H1 (cell line): ENCODE results near the gene CCL1. TPM values are rescaled to one million over a fixed set of nuclear protein-coding genes. Genes with fewer than 3 reads are reported as not detected.

ENCODE experiments used
- CTCF ChIA-PET: fragments of 300-600 bp; sonication (Branson Sonifier 250); formaldehyde crosslinking; loops from one replicate; lab custom pipeline; 2021; ENCODE audit not compliant: partially characterized antibody; lab: Charles Lee
- POLR2A ChIA-PET: fragments of 300-600 bp; sonication (Branson Sonifier 250); formaldehyde crosslinking; loops from one replicate; lab custom pipeline; 2021; ENCODE audit warnings: inconsistent platforms; ENCODE audit not compliant: partially characterized antibody; lab: Charles Lee
- DNase-seq, 2 experiments: peaks; one replicate each; pipeline versions ENCODE4 v3.0.0 to v3.0.0-alpha.2; 2010 to 2022; ENCODE audit warnings: low spot score in 2 of 2, low read depth in 1 of 2, mixed read lengths in 1 of 2
- FAIRE-seq: peaks from 2 replicates; lab custom pipeline; 2011; peaks lifted over from hg19 to GRCh38; lab: Jason Lieb, UNC
- H2AFZ ChIP-seq: 2 replicates; pipeline ENCODE4 v1.8.1; 2012; ENCODE audit warnings: low read length, inconsistent platforms
- H2AK5ac ChIP-seq: 2 replicates; pipeline ENCODE4 v1.6.1; 2013; ENCODE audit warnings: low read depth, low read length
- H2BK120ac ChIP-seq: replicated peaks from 2 replicates; pipeline ENCODE3; 2013; ENCODE audit warnings: low read depth, low read length, inconsistent platforms
- H2BK12ac ChIP-seq: 2 replicates; pipeline ENCODE4 v1.6.1; 2013; ENCODE audit warnings: low read depth, low read length
- H2BK15ac ChIP-seq: 2 replicates; pipeline ENCODE4 v1.6.1; 2013; ENCODE audit warnings: low read length
- H2BK20ac ChIP-seq: 2 replicates; pipeline ENCODE4 v1.6.1; 2013; ENCODE audit warnings: low read length
- H2BK5ac ChIP-seq: 2 replicates; pipeline ENCODE4 v1.6.1; 2013; ENCODE audit warnings: low read depth, low read length
- H3K14ac ChIP-seq: 2 replicates; pipeline ENCODE4 v1.6.1; 2013; ENCODE audit warnings: inconsistent platforms; ENCODE audit not compliant: insufficient read length
- H3K18ac ChIP-seq: 2 replicates; pipeline ENCODE4 v1.6.1; 2013; ENCODE audit warnings: low read length; ENCODE audit errors: extremely low read depth
- H3K23ac ChIP-seq: 2 replicates; pipeline ENCODE4 v1.6.1; 2013; ENCODE audit warnings: inconsistent platforms; ENCODE audit not compliant: insufficient read length
- H3K23me2 ChIP-seq: 2 replicates; pipeline ENCODE4 v1.6.1; 2013; ENCODE audit warnings: low read depth, low read length
- H3K27ac ChIP-seq: 2 replicates; pipeline ENCODE4 v1.6.1; 2011; ENCODE audit warnings: low read depth, low read length, inconsistent platforms
- H3K27me3 ChIP-seq, 4 experiments: replicated peaks in 1 of 4; 1 replicate in 1 of 4; 2 replicates in 3 of 4; pipeline versions ENCODE4 v1.6.1 to v1.8.1; 2011 to 2013; ENCODE audit warnings: low read length in 3 of 4, mild to moderate bottlenecking in 3 of 4, inconsistent platforms in 2 of 4, mixed read lengths in 2 of 4, moderate library complexity in 1 of 4; ENCODE audit not compliant: control insufficient read depth in 3 of 4, insufficient read depth in 3 of 4; ENCODE audit errors: extremely low read depth in 1 of 4
- H3K36me3 ChIP-seq, 4 experiments: 2 replicates each; pipeline versions ENCODE4 v1.6.1 to v1.8.1; 2011 to 2013; ENCODE audit warnings: mild to moderate bottlenecking in 4 of 4, low read length in 3 of 4, moderate library complexity in 2 of 4, control low read depth in 1 of 4, inconsistent platforms in 1 of 4; ENCODE audit not compliant: insufficient read depth in 4 of 4, control insufficient read depth in 2 of 4
- H3K4ac ChIP-seq: replicated peaks from 2 replicates; pipeline ENCODE3; 2013; ENCODE audit warnings: low read length, low read depth, mixed read lengths, inconsistent platforms; ENCODE audit not compliant: insufficient read length
- H3K4me1 ChIP-seq, 4 experiments: replicated peaks in 1 of 4; 1 replicate in 1 of 4; 2 replicates in 3 of 4; pipeline versions ENCODE4 v1.6.1 to v1.8.1; 2011 to 2013; ENCODE audit warnings: low read length in 3 of 4, inconsistent platforms in 2 of 4, mixed read lengths in 1 of 4; ENCODE audit not compliant: insufficient read depth in 4 of 4, control insufficient read depth in 3 of 4
- H3K4me2 ChIP-seq, 2 experiments: 2 replicates each; pipeline versions ENCODE4 v1.6.1 to v1.8.1; 2011 to 2013; ENCODE audit warnings: low read depth in 2 of 2, low read length in 2 of 2, control low read depth in 1 of 2, inconsistent platforms in 1 of 2, mild to moderate bottlenecking in 1 of 2; ENCODE audit not compliant: insufficient read depth in 1 of 2
- H3K4me3 ChIP-seq, 4 experiments: fragments of 200-600, 300-600 bp in 1 of 4; sonication (generic), shearing (Covaris generic), sonication (Bioruptor Twin) in 1 of 4; 2 replicates each; pipeline versions ENCODE4 v1.5.1 to v1.8.1; 2011 to 2016; ENCODE audit warnings: low read length in 4 of 4, low read depth in 3 of 4, control low read depth in 2 of 4, inconsistent platforms in 2 of 4, mild to moderate bottlenecking in 2 of 4, mixed read lengths in 1 of 4, moderate library complexity in 1 of 4; ENCODE audit not compliant: insufficient read depth in 2 of 4; ENCODE audit errors: extremely low read depth in 1 of 4
- H3K56ac ChIP-seq: replicated peaks from 2 replicates; pipeline ENCODE3; 2013; ENCODE audit warnings: low read depth, mild to moderate bottlenecking, mixed read lengths, low read length, inconsistent platforms; ENCODE audit not compliant: insufficient read length
- H3K79me1 ChIP-seq: 2 replicates; pipeline ENCODE4 v1.6.1; 2013; ENCODE audit warnings: low read depth, low read length, control low read depth
- H3K79me2 ChIP-seq, 2 experiments: 2 replicates each; pipeline versions ENCODE4 v1.6.1 to v1.8.1; 2012 to 2013; ENCODE audit warnings: low read length in 2 of 2, mild to moderate bottlenecking in 2 of 2, inconsistent platforms in 1 of 2; ENCODE audit not compliant: insufficient read depth in 2 of 2, control insufficient read depth in 1 of 2
- H3K9ac ChIP-seq, 4 experiments: replicated peaks in 1 of 4; 1 replicate in 1 of 4; 2 replicates in 3 of 4; pipeline versions ENCODE4 v1.6.1 to v1.8.1; 2011 to 2013; ENCODE audit warnings: low read depth in 3 of 4, low read length in 3 of 4, control low read depth in 2 of 4, mild to moderate bottlenecking in 2 of 4, moderate library complexity in 2 of 4, inconsistent platforms in 1 of 4; ENCODE audit errors: extremely low read depth in 1 of 4
- H3K9me3 ChIP-seq, 2 experiments: 2 replicates each; pipeline versions ENCODE4 v1.6.1 to v1.8.1; 2012 to 2013; ENCODE audit warnings: mild to moderate bottlenecking in 2 of 2, moderate library complexity in 2 of 2, control low read depth in 1 of 2, inconsistent platforms in 1 of 2, low read depth in 1 of 2, low read length in 1 of 2, mixed read lengths in 1 of 2; ENCODE audit not compliant: insufficient read depth in 2 of 2
- H4K20me1 ChIP-seq, 2 experiments: replicated peaks in 1 of 2; 2 replicates each; pipeline versions ENCODE3 to v1.8.1; 2011 to 2013; ENCODE audit warnings: inconsistent platforms in 2 of 2, low read length in 2 of 2, mild to moderate bottlenecking in 1 of 2; ENCODE audit not compliant: insufficient read depth in 2 of 2, control insufficient read depth in 1 of 2
- H4K5ac ChIP-seq: 2 replicates; pipeline ENCODE4 v1.6.1; 2013; ENCODE audit warnings: low read length, low read depth, mixed read lengths, inconsistent platforms; ENCODE audit not compliant: insufficient read length
- H4K8ac ChIP-seq: 2 replicates; pipeline ENCODE4 v1.8.0; 2013; ENCODE audit warnings: mild to moderate bottlenecking, moderate library complexity, low read length, inconsistent platforms; ENCODE audit not compliant: insufficient read depth; ENCODE audit errors: extremely low read depth
- H4K91ac ChIP-seq: replicated peaks from 2 replicates; pipeline ENCODE3; 2013; ENCODE audit warnings: low read length, mixed read lengths, inconsistent platforms; ENCODE audit not compliant: insufficient read length
- BACH1 ChIP-seq: IDR thresholded peaks from 2 replicates; pipeline ENCODE4 v1.6.1; 2012; ENCODE audit warnings: low read length, improper control_type of control experiment
- BCL11A ChIP-seq, 2 experiments: IDR thresholded peaks; one replicate each; pipeline ENCODE4 v1.6.1; 2011; ENCODE audit warnings: low read depth in 2 of 2, low read length in 2 of 2, mild to moderate bottlenecking in 2 of 2
- BRCA1 ChIP-seq: IDR thresholded peaks from 2 replicates; pipeline ENCODE4 v1.6.1; 2012; ENCODE audit warnings: low read depth, low read length, improper control_type of control experiment
- CBX5 ChIP-seq: fragments of 300-800, 300-1000 bp; sonication (generic); IDR thresholded peaks from 2 replicates; pipeline ENCODE4 v1.7.1; 2016; ENCODE audit warnings: antibody characterized with exemption, low read length, low read depth
- CTBP2 ChIP-seq: IDR thresholded peaks from 2 replicates; pipeline ENCODE4 v1.7.0; 2011; ENCODE audit warnings: borderline replicate concordance, mild to moderate bottlenecking, moderate library complexity, mixed read lengths, low read length; ENCODE audit not compliant: insufficient read depth, insufficient read length
- EZH2 ChIP-seq: fragments of 200-600 bp; sonication (generic); IDR thresholded peaks from 2 replicates; pipeline ENCODE4 v1.7.1; 2012; ENCODE audit warnings: low read depth, mild to moderate bottlenecking, moderate library complexity, low read length, inconsistent platforms; ENCODE audit not compliant: severe bottlenecking
- HDAC6 ChIP-seq: IDR thresholded peaks from one replicate; pipeline ENCODE4 v1.7.1; 2012; ENCODE audit warnings: low read depth, mild to moderate bottlenecking, inconsistent platforms, low read length, moderate library complexity
- JUN ChIP-seq: IDR thresholded peaks from 2 replicates; pipeline ENCODE4 v1.6.1; 2011; ENCODE audit warnings: low read depth, mild to moderate bottlenecking, improper control_type of control experiment, low read length
- MAX ChIP-seq: IDR thresholded peaks from 2 replicates; pipeline ENCODE4 v1.6.1; 2012; ENCODE audit warnings: inconsistent platforms
- NRF1 ChIP-seq: IDR thresholded peaks from 2 replicates; pipeline ENCODE4 v1.6.1; 2011; ENCODE audit warnings: mild to moderate bottlenecking, low read depth, low read length, improper control_type of control experiment
- POLR2A ChIP-seq, 2 experiments: IDR thresholded peaks; 1 replicate in 1 of 2; 2 replicates in 1 of 2; pipeline ENCODE4 v1.6.1; 2011; ENCODE audit warnings: low read depth in 2 of 2, low read length in 2 of 2, mild to moderate bottlenecking in 2 of 2; ENCODE audit errors: control extremely low read depth in 1 of 2
- POLR2AphosphoS5 ChIP-seq: IDR thresholded peaks from 2 replicates; pipeline ENCODE4 v1.6.1; 2011; ENCODE audit warnings: low read depth, low read length
- RXRA ChIP-seq: IDR thresholded peaks from 2 replicates; pipeline ENCODE4 v1.6.1; 2011; ENCODE audit warnings: low read depth, mild to moderate bottlenecking, low read length, moderate library complexity; ENCODE audit not compliant: insufficient read depth
- SP2 ChIP-seq: IDR thresholded peaks from 2 replicates; pipeline ENCODE4 v1.6.1; 2012; ENCODE audit warnings: mild to moderate bottlenecking, low read length, inconsistent platforms
- TBP ChIP-seq: IDR thresholded peaks from 2 replicates; pipeline ENCODE4 v1.6.1; 2011; ENCODE audit warnings: low read depth, low read length, improper control_type of control experiment
- TEAD4 ChIP-seq: IDR thresholded peaks from 2 replicates; pipeline ENCODE4 v1.6.1; 2012; ENCODE audit warnings: low read depth, low read length, inconsistent platforms, mixed read lengths
- WGBS, 2 experiments: shearing (Covaris generic) in 1 of 2; methylation state at CpG; one replicate each; pipeline versions ENCODE4 v1.1.6 to v1.1.7; 2013 to 2015; ENCODE audit warnings: low lambda C conversion rate in 2 of 2, mixed read lengths in 2 of 2, inconsistent platforms in 1 of 2, low coverage in 1 of 2, missing lambda C conversion rate in 1 of 2; ENCODE audit not compliant: insufficient replicate concordance in 2 of 2, insufficient coverage in 1 of 2, insufficient read length in 1 of 2; ENCODE audit errors: extremely low coverage in 1 of 2, missing lambda C conversion rate in 1 of 2; 5-methylcytosine and 5-hydroxymethylcytosine counted together
- polyA plus RNA-seq, 7 experiments: library from polyadenylated mRNA; depleted of rRNA in 3 of 7; stranded (reverse) in 5 of 7; unstranded in 2 of 7; fragments of >200 nt in 5 of 7; fragments of 200-250 nt in 2 of 7; gene quantifications; 1 replicate in 5 of 7; 2 replicates in 1 of 7; 4 replicates in 1 of 7; pipeline versions ENCODE4 v1.2.1 to v1.2.3, GENCODE V29; 2011 to 2013; ENCODE audit warnings: missing spikeins in 2 of 7, mixed read lengths in 2 of 7
- total RNA-seq: library from RNA; stranded (reverse); fragmentation: NEBNext Ultra II Directional; extraction: Animal tissue kit (Norgen Biotek cat#: 25700); gene quantifications from 2 replicates; pipeline ENCODE4 v1.2.1, GENCODE V29; 2021

CCL1 gene
- total and polyA plus RNA-seq, 2 of the 8 experiments (the other 6 are each of a cell fraction or from before 2014, with no cell fraction given): not detected

- no peak overlapping the region for H2AK5ac ChIP-seq
- no peak overlapping the region for H3K23ac ChIP-seq
- 93% methylated on average over 6 of the region's 6 CpGs; no CpG with 5 or more reads in 1 of the 2 experiments for WGBS, 2 experiments
- H3K27ac ChIP-seq: no peak overlapping the region
- H4K8ac ChIP-seq: no peak overlapping the region
- H2BK5ac ChIP-seq: no peak overlapping the region
- H3K14ac ChIP-seq: no peak overlapping the region
- no peak overlapping the region for H2BK120ac ChIP-seq
- peaks cover 0 to 11% (median 7%) of the 10 kb centered on the region in 4 experiments; a peak in 6 of 7 replicates for H3K27me3 ChIP-seq
- H3K23me2 ChIP-seq: no peaks in the 10 kb centered on the region
- no peak overlapping the region for H3K9ac ChIP-seq
- H3K4ac ChIP-seq: no peak overlapping the region
- DNase-seq (no peak), FAIRE-seq (no peak)
- no peak overlapping the region for H2BK12ac ChIP-seq
- no peak overlapping the region for H2AFZ ChIP-seq
- no peak overlapping the region for H2BK15ac ChIP-seq
- H3K56ac ChIP-seq: no peak overlapping the region
- peaks cover 0 to 3% (median 2%) of the 10 kb centered on the region in 4 experiments; a peak in 2 of 7 replicates for H3K4me1 ChIP-seq
- H3K79me1 ChIP-seq: no peaks in the 10 kb centered on the region
- no peak overlapping the region for H3K4me3 ChIP-seq
- no peak overlapping the region for H4K91ac ChIP-seq
- CTCF ChIA-PET: interaction anchor here (2.0 kb wide), 1 partner anchor 8 kb away, joined by 7 read pairs; no protein-coding TSS in a partner anchor
- H4K20me1 ChIP-seq: no peaks in the 10 kb centered on the region
- no peaks in the 10 kb centered on the region for H3K79me2 ChIP-seq
- no peak overlapping the region for H2BK20ac ChIP-seq
- no peaks in the 10 kb centered on the region for H3K9me3 ChIP-seq
- no peaks in the 10 kb centered on the region for H3K36me3 ChIP-seq
- H3K4me2 ChIP-seq: no peak overlapping the region
- H3K18ac ChIP-seq: no peak overlapping the region
- H4K5ac ChIP-seq: no peak overlapping the region
- POLR2A ChIA-PET: no interaction called here
- TF ChIP-seq POLR2AphosphoS5 (no peak), MAX (no peak), JUN (no peak), TEAD4 (no peak), BCL11A (IDR thresholded peaks at IDR 0.05; ENCODE audit: low read depth in 2 of 2, low read length in 2 of 2) (no peak), HDAC6 (no peak), POLR2A (IDR thresholded peaks at IDR 0.05; ENCODE audit: control extremely low read depth in 1 of 2, low read depth in 2 of 2, low read length in 2 of 2) (no peak), CBX5 (no peak), SP2 (no peak), RXRA (no peak), EZH2 (no peak), NRF1 (no peak), TBP (no peak), BACH1 (no peak), CTBP2 (no peak), BRCA1 (no peak)
Measured at GRCh38 chr17:34406226-34406625, 43.2 kb upstream of the CCL1 start.
